Measurements from ENCODE around the gene TBC1D10A. TPM values are rescaled to one million over a fixed set of nuclear protein-coding genes. Genes with fewer than 3 reads are reported as not detected.
A peak's percentile ranks its signal among the peaks of the same experiment; 100 is the strongest.

Gene TBC1D10A
- total RNA-seq, 4 donors from 2014 or later: 27.9 to 72.2 (median 45.7) TPM

- 80 to 89% methylated on average over 1 of the region's 1 CpG for WGBS, 2 donors (ENCODE audit: low coverage in 1 of 2)
- H3K4me3 ChIP-seq: no peak overlapping the region
- peak overlapping the region; percentile 84 to 90 (median 88) for H3K27ac ChIP-seq
- H3K36me3 ChIP-seq: no peaks in the 10 kb centered on the region
- in situ Hi-C loops (cut with MboI; ENCODE audit: low pct_ligation_motif_present in 1 of 4, low pct_unique_long_range_greater_than_20kb in 1 of 4, low sequenced_read_pairs in 3 of 4) (no loop called here), intact Hi-C loops (cut with DNase I; ENCODE audit: low total_unique reads) (no loop called here)
- H3K4me1 ChIP-seq: peaks cover 89 to 100% (median 97%) of the 10 kb centered on the region in 4 donors
- no peak for DNase-seq
- no peaks in the 10 kb centered on the region for H3K9me3 ChIP-seq
- no peak for TF ChIP-seq POLR2AphosphoS5 (IDR thresholded peaks at IDR 0.05)
- no peak for TF ChIP-seq POLR2A (IDR thresholded peaks at IDR 0.05)
- no peak for TF ChIP-seq EP300 (IDR thresholded peaks at IDR 0.05; ENCODE audit: low read depth)
- no peak for TF ChIP-seq CTCF (IDR thresholded peaks at IDR 0.05)
- H3K27me3 ChIP-seq: no peaks in the 10 kb centered on the region
These were observed 20.1 kb downstream of the TBC1D10A start for GRCh38 chr22:30306627-30307011.

- 25 to 30% methylated on average over 3 of the region's 3 CpGs for WGBS, 2 donors (ENCODE audit: low coverage in 1 of 2)
- peaks cover 85 to 100% (median 94%) of the 10 kb centered on the region in 4 donors for H3K4me1 ChIP-seq
- peak overlapping the region; percentile 84 to 90 (median 88) for H3K27ac ChIP-seq
- H3K27me3 ChIP-seq: no peaks in the 10 kb centered on the region
- peak overlapping the region in 1 of 4 donors; percentile 19 for H3K4me3 ChIP-seq
- no peak for DNase-seq
- TF ChIP-seq EP300 (IDR thresholded peaks at IDR 0.05; ENCODE audit: low read depth) (no peak), CTCF (IDR thresholded peaks at IDR 0.05) (no peak), POLR2AphosphoS5 (IDR thresholded peaks at IDR 0.05) (no peak), POLR2A (IDR thresholded peaks at IDR 0.05) (peak; percentile 11)
- intact Hi-C loops (cut with DNase I; ENCODE audit: low total_unique reads) (no loop called here), in situ Hi-C loops (cut with MboI; ENCODE audit: low pct_ligation_motif_present in 1 of 4, low pct_unique_long_range_greater_than_20kb in 1 of 4, low sequenced_read_pairs in 3 of 4) (no loop called here)
- no peaks in the 10 kb centered on the region for H3K9me3 ChIP-seq
- no peaks in the 10 kb centered on the region for H3K36me3 ChIP-seq
These were observed 20.7 kb downstream of the TBC1D10A start for GRCh38 chr22:30305906-30306626.

GRCh38 chr22:30305519-30305905 lies 21.2 kb downstream of the TBC1D10A start:
- peaks cover 79 to 95% (median 88%) of the 10 kb centered on the region in 4 donors for H3K4me1 ChIP-seq
- in situ Hi-C loops (cut with MboI; ENCODE audit: low pct_ligation_motif_present in 1 of 4, low pct_unique_long_range_greater_than_20kb in 1 of 4, low sequenced_read_pairs in 3 of 4): no loop called here

More at GRCh38 chr22:30305519-30305905, 21.2 kb downstream of the TBC1D10A start:
- WGBS, 2 donors (ENCODE audit: low coverage in 1 of 2): 6 to 8% methylated on average over 2 to 4 of the region's 4 CpGs
- DNase-seq: peak; percentile 76
- TF ChIP-seq CTCF (IDR thresholded peaks at IDR 0.05) (no peak), POLR2A (IDR thresholded peaks at IDR 0.05) (peak; percentile 62), EP300 (IDR thresholded peaks at IDR 0.05; ENCODE audit: low read depth) (no peak), POLR2AphosphoS5 (IDR thresholded peaks at IDR 0.05) (peak in 2 of 3 donors; percentile 27 to 36)
- H3K36me3 ChIP-seq: no peaks in the 10 kb centered on the region
- intact Hi-C loops (cut with DNase I; ENCODE audit: low total_unique reads): no loop called here
- H3K4me3 ChIP-seq: peak overlapping the region in 1 of 4 donors; percentile 19
- no peaks in the 10 kb centered on the region for H3K9me3 ChIP-seq
- H3K27ac ChIP-seq: peak overlapping the region; percentile 84 to 90 (median 88)
- H3K27me3 ChIP-seq: no peaks in the 10 kb centered on the region
